K562 (cell line): Measurements from ENCODE around the gene ZNF655. TPM values are rescaled to one million over a fixed set of nuclear protein-coding genes. Genes with fewer than 3 reads are reported as not detected.

Experiments used
- BRD4 ChIP-seq: fragments of 200-600 bp; sonication (generic); IDR thresholded peaks from 2 replicates; pipeline ENCODE4 v1.6.1; 2017; ENCODE audit warnings: inconsistent platforms
- CSDE1 ChIP-seq, 2 experiments: fragments of 450-650 bp; IDR thresholded peaks; 2 replicates each; pipeline ENCODE4 v1.6.1; 2016; ENCODE audit warnings: mild to moderate bottlenecking in 1 of 2
- ESRRA ChIP-seq: fragments of 450-650 bp; IDR thresholded peaks from 2 replicates; pipeline ENCODE4 v1.6.1; 2014; ENCODE audit warnings: low read depth, mild to moderate bottlenecking, moderate library complexity, borderline replicate concordance
- FOXJ3 ChIP-seq: sonication (generic); formaldehyde crosslinking; IDR thresholded peaks from 2 replicates; pipeline ENCODE4 v1.4.0; 2020; ENCODE audit warnings: mild to moderate bottlenecking, missing genetic modification reagents
- HNRNPLL ChIP-seq: fragments of 200-400 bp; formaldehyde crosslinking; IDR thresholded peaks from 2 replicates; pipeline ENCODE4 v1.6.1; 2017; ENCODE audit warnings: low read length, low read depth, mild to moderate bottlenecking; ENCODE audit not compliant: poor library complexity, severe bottlenecking
- MYC ChIP-seq, 2 experiments: fragments of 250-450 bp in 1 of 2; sonication (Bioruptor Pico) in 1 of 2; IDR thresholded peaks; 2 replicates each; pipeline versions ENCODE4 v1.5.1 to v1.6.1; 2012 to 2021; ENCODE audit warnings: low read depth in 2 of 2, borderline replicate concordance in 1 of 2, improper control_type of control experiment in 1 of 2, low read length in 1 of 2, mild to moderate bottlenecking in 1 of 2, moderate library complexity in 1 of 2
- RNF219 ChIP-seq: fragments of 250-450 bp; sonication (Bioruptor Pico); IDR thresholded peaks from 2 replicates; pipeline ENCODE4 v1.5.0; 2022; ENCODE audit warnings: mild to moderate bottlenecking
- SOX6 ChIP-seq: fragments of 450-650 bp; IDR thresholded peaks from 2 replicates; pipeline ENCODE4 v1.6.1; 2014; ENCODE audit warnings: mild to moderate bottlenecking
- TCF3 ChIP-seq: sonication (generic); formaldehyde crosslinking; IDR thresholded peaks from 2 replicates; pipeline ENCODE4 v1.4.0; 2020; ENCODE audit warnings: mild to moderate bottlenecking, missing genetic modification reagents
- WHSC1 ChIP-seq: IDR thresholded peaks from one replicate; pipeline ENCODE4 v1.6.1; 2012; ENCODE audit warnings: low read length, control low read depth, inconsistent platforms
- ZBTB40 ChIP-seq, 2 experiments: fragments of 450-650 bp in 1 of 2; sonication (generic) in 1 of 2; formaldehyde crosslinking in 1 of 2; IDR thresholded peaks; 2 replicates each; pipeline versions ENCODE4 v1.7.1 to v1.9.0; 2016 to 2022; ENCODE audit warnings: inconsistent platforms in 1 of 2, mild to moderate bottlenecking in 1 of 2, missing genetic modification reagents in 1 of 2
- ZNF408 ChIP-seq: fragments of 250-450 bp; sonication (Bioruptor Pico); IDR thresholded peaks from 2 replicates; pipeline ENCODE4 v1.4.0; 2020; ENCODE audit warnings: low read depth, mild to moderate bottlenecking, moderate library complexity
- polyA plus RNA-seq, 8 experiments: library from polyadenylated mRNA; depleted of rRNA in 4 of 8; stranded (reverse) in 5 of 8; unstranded in 3 of 8; fragments of >200 nt; fragmentation: Nextera tagmentation in 2 of 8; fragmentation: Illumina TruSeq in 1 of 8; extraction: Ambion mirVana in 2 of 8; extraction: Trizol in 1 of 8; gene quantifications; 2 replicates each; pipeline versions ENCODE4 v1.2.1 to v1.2.3, GENCODE V29; 2011 to 2014; ENCODE audit warnings: inconsistent platforms in 1 of 8, missing spikeins in 1 of 8
- total RNA-seq, 7 experiments: library from RNA; depleted of rRNA in 6 of 7; stranded (reverse); fragments of >200 nt in 6 of 7; fragmentation: Illumina TruSeq in 2 of 7; extraction: Trizol in 2 of 7; gene quantifications; 2 replicates each; pipeline versions ENCODE4 v1.2.1 to v1.2.3, GENCODE V29; 2011 to 2021; ENCODE audit warnings: low replicate concordance in 1 of 7
- TF ChIP-seq, protein P1 (sequence below): sonication (generic); formaldehyde crosslinking; IDR thresholded peaks from 2 replicates; pipeline ENCODE4 v1.8.0; 2022; ENCODE audit warnings: mild to moderate bottlenecking, missing genetic modification reagents

Gene ZNF655
- total and polyA plus RNA-seq, 9 of the 15 experiments (the other 6 are each of a cell fraction or from before 2014, with no cell fraction given): 25.7 to 130 (median 95.2) TPM

DNA sequence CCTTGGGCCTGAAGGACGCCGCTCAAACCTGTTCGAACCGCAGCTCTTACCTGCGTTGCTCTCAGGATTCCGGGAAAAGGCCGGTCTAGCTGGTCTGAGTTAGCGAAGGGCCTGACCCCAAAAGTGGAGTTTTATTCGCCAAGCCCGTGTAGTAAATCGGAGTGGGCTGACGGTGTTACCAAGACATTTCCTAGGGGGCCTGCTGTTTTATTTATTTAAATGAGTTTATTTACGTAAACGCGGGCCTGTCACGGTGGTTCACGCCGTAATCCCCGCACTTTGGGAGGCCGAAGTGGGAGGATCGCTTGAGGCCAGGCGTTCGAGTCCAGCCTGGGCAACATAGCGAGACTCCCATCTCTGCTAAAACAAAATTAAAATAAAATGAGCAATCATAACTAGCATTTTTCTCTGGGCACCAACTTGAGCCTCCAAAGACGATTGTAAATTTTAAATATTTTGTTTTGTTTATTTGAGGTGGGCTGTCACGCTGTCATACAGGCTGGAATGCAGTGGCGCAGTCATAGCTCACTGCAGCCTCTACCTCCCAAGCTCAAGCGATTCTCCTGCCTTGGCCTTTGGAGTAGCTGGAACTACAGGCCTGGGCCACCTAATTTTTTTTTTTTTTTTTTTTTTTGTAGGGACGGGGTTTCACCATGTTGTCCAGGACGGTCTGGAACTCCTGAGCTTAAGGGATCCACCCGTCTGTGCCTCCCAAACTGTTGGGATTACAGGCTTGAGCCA is 903 bp downstream of the ZNF655 start (continued):
- TF ChIP-seq ZBTB40 (IDR thresholded peaks at IDR 0.05) (peak; percentile 55), ZBTB40 (CRISPR knock-in tag; IDR thresholded peaks at IDR 0.05) (no peak), ESRRA (0 out of 2 replicates have a peak, but pooled peaks have one; percentile 0), WHSC1 (no peak), FOXJ3 (CRISPR knock-in tag) (no peak), ZNF408 (no peak), RNF219 (CRISPR knock-in tag) (no peak), BRD4 (peak; percentile 79; the same call in 1 of the 2 replicates), MYC (IDR thresholded peaks at IDR 0.05; ENCODE audit: low read depth, low read length) (no peak), MYC (CRISPR knock-in tag; IDR thresholded peaks at IDR 0.05; ENCODE audit: borderline replicate concordance, low read depth) (no peak), SOX6 (no peak), TCF3 (no peak), CSDE1 (IDR thresholded peaks at IDR 0.05) (no peak), HNRNPLL (peak; percentile 55)
- TF ChIP-seq, protein P1, sequence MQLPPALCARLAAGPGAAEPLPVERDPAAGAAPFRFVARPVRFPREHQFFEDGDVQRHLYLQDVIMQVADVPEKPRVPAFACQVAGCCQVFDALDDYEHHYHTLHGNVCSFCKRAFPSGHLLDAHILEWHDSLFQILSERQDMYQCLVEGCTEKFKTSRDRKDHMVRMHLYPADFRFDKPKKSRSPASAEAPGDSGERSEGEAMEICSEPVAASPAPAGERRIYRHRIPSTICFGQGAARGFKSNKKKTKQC (CRISPR knock-in tag): no peak
